Kidney capillary endothelial cell (primary cell): Measurements from ENCODE around the gene GARS1.
"Not testable (repeated sequence)": the region's sequence is repeated elsewhere in the genome, so short reads cannot be mapped to it uniquely, and the experiment has no call there.

Experiments
- DNase-seq: peaks from one replicate; pipeline ENCODE4 v3.0.0-alpha.2; 2018; ENCODE audit warnings: low spot score

The GARS1 gene

DNA sequence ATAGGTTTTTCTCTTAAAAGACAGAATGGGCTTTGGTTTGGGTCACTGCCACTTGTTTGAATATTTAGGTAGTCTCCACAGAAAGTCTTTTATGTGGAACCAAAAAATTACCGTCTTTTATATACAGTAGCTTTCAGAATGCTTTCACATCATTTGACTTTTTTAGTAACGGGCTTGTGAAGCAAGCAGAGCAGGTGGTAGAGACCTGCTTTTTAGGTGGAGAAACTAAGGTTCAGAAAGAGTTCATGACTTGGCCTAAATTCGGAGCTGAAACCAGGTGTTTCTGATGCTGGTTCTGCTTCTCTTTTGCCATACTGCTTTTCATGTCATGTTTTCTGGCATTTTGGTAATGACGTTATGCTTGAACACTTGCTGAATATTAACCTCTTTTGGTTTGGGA, 36.3 kb downstream of the GARS1 start:
- DNase-seq: no peak

DNA sequence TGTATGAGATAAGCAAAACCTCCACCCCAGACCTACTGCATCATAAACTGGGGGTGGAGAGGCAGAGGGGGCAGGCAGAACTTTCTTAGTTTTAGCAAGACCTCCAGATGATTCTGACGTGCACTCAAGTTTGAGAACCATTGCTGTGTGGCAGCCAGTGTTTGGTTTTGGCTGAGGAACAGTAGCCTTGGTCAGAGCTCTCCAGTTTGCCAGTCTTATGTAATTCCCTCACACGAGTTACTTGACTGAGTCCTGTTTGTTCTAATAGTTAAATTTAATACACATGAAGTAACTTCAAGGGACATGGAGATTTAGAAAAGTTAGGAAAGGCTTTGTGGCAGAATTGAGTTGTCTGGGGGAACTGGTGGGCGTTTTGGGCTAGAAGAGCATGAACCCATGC, 38.5 kb downstream of the GARS1 start:
- no peak for DNase-seq

DNA sequence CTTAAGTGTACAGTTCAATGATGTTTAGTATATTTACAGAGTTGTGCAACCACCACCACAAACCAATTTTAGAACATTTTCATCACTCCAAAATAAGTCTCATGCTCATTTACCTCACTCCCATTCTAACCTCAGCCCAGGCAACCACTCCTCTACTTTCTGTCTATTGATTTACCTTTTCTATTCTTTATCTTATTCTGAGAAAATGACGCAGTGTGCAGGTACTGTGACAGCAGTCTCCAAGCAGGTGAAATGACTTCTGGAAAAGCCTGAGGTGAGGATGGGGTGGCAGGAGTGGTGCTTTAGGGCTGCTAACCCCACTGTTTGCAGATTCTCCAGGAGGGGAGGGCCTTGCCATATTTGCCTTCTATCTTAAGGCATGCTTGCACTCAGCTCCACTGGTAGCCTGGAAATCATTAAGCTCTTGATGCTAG, 39.5 kb downstream of the GARS1 start:
- DNase-seq: no peak

GRCh38 chr7:30634634-30635201, 40.0 kb downstream of the GARS1 start:
- no peak for DNase-seq

GRCh38 chr7:30635798-30636197, 41.1 kb downstream of the GARS1 start:
- no peak for DNase-seq

- DNase-seq: not testable (repeated sequence)
These were observed 47.6 kb downstream of the GARS1 start for GRCh38 chr7:30642322-30642721.

DNA sequence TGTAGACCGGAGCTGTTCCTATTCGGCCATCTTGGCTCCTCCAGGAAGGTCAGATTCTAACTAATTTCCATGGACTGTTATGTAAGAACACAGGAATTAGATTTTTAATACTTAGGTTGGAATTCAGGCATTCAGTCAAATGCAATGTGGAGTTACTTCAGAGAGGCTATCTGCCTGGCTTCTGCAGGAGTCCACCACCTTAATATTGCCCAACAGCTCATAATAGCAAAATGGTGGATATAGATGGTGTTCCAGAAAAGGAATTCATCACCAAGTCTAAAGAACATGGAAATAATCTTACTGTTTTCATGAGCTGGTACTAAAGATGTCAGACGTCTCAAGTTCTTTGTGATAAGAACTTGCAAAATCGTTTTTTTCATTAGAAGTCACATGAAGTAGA, 48.1 kb downstream of the GARS1 start:
- DNase-seq: no peak

DNA sequence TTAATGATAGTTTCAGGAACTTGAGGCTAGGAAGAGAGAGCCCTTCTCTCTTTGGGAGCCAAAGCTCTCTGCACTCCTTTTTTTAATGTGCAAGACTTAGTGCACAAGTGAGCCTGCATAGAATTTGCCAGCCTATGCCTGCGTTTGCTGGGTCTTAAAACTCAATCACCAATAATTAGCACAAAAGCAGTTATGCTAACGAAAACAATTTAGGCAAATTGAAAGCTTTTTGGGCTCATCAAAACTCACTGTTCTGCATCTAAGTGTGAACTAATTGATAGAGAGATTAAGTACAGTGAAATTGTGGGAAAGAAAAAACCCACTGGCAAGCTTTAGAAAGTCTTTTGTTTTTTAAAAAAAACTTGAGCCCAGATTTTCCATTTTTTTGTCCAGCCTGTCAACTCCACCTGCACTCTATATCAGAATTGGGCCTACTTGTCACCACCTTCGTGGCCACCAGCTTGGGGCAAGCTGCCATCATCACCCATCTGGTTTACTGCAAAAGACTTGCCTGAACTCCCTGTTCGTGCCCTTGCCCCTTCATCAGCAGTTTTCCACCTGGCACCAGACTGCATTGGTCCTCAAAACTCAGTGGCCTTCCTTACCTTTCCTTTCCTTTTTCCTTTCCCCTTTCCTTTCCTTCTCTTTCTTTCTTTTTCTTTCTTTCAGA, 49.7 kb downstream of the GARS1 start:
- no peak for DNase-seq

- no peak for DNase-seq
These were observed 51.0 kb downstream of the GARS1 start for GRCh38 chr7:30645661-30646060.

DNA sequence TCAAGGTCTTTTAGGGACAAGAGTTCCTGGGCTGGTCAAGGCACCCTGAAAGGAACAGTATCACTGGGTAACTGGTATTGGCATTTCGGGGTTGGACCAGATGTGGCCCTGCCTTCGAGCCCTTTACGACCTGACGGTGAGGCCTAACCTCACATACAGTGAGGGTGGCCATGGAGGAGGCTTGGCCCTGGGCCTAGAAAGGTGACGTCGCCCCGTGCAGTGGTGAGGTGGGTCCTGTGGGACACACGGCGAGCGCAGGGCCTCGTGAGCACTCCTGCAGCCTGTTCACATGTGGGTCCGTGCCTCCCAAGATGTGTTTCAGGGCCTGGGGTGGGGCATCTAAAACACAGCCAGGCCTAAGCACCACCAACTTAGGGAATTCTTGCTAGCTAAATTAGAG, 51.5 kb downstream of the GARS1 start:
- no peak for DNase-seq

GRCh38 chr7:30647589-30648364, 53.1 kb downstream of the GARS1 start:
- DNase-seq: no peak

DNA sequence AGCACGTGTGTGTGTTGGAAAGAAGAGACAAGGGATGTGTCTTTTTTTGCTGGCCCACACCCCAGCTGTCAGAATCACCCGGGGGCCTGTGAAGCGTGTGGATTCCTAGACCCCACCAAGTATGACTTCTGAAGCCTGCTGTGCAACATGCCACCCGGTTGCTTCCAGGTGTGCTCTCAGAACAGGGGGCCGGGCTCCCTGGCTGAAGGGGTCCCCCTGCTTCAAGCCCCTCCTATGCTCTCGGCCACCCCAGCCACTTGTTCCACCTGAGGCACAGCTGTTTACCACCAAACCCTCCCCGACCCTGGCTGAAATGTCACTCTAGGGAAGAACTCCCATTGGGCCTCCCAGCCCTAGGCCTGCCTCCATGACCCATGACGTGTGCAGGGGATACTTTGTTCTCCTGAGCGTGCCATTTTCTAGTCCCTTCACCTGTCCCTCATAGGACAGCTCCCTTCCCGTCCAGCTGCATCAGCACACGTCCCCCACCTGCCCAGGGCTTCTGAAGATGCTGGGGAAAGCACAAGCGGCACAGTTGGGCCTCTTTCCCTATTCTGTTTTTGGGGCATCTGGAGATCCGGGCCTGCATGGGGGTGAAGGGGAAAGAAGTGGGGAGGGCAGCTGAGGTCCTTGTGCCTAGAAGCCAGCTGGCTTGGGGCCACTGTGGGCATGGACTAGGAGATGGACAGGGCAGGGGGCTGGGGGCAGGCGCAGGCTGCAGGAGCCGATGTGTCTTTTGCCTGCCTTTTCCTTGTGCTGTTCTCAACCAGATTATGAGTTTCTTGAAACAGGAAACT, 54.3 kb downstream of the GARS1 start:
- no peak for DNase-seq

DNA sequence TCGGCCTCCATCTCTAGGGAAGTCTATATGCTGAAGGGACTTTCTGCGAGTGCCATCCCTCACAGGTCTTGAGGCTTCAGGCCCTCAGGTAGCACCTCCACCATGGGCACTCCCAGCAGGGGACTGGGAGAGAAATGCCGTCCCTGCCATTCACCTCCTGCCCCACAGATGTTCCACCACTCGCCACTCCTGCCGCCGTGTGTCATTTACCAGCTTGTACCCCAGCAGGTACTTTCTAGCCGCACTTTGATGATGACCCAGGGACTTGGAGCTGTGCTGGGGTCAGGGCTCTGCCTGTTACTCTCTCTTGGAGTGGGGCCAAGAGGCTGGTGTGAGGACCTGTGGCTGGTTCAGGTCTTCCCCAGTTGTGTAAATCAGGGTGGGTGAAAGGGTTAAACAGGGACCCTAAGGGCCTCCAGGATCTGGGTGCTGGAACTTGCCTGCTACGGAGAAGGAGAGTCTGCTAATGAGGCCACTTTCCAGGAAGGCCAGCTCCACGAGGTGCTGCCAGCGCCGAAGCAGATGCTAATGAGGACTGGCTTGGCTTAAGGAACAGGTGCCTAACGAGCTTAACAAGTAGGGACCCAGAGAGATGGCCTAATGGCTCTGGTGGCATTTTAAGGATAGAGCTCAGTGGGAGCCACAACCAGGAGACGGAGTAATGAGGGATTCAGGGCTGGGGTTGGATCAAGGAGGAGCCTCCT, 55.2 kb downstream of the GARS1 start:
- no peak for DNase-seq

DNA sequence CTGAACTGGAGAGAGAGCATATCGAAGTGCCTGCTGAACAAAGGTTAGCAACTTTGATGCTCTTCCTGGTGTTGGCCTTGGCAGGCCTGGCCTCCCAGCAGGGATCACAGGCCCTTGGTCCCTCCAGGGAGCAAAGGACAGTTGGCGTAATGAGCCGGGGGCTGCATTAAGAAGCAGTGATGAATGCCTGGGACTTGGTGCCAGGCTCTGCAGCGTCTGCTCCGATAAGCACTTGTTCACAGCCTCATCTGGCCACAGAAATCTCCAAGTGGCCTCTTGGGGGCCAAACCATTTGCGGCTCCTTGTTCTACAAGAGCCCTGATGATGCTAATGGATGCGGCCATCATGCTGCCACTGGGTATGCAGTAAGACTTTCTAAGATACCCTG, 55.7 kb downstream of the GARS1 start:
- DNase-seq: no peak

GRCh38 chr7:30652132-30652531, 57.5 kb downstream of the GARS1 start:
- no peak for DNase-seq

DNA sequence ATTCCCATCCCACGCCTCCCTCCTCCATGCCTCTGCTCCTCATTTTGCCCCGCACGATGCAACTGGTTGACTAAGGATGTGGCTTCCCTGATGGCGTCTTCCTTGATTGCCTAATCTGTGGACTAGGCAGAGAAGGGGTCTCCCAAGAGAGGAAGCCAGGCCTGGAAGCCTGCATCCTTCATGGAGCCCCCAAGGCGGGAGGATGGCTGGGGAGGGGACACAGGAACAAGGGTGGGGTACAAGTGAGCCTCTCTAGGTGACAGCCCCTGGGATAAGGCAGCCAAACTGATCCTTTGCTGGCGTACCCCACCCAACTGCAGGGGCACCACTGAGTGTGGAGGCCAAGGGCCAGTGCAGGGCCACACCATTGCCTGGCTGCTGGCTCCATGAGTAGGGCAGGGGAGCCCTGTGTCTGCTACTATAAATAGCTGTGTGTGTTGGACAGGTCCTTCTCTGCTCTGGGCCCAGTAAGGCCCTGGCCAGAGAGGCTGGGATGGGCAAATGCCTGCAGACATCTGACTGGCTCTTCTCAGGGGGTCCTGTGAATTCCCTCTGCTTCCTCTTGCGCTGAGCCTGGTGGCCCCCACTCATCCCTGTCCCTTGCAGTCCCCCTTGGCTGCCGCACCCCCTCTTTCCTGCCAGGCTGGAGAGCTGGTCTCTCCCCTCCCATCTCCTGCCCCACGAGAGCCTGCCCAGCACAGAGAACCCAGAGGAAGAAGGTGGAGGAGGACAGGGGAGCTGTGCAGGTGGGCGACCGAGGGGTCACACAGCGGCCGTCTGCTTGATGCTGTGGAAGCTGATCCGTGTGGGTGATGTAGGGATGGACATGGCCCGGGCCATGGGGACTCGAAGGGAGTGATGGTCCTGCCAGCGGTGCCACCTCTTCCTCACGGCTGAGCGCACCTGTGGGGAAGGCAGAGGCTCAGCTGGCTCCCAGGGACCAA, 58.3 kb downstream of the GARS1 start:
- no peak for DNase-seq

GRCh38 chr7:30654296-30655090, 59.8 kb downstream of the GARS1 start:
- no peak for DNase-seq

GRCh38 chr7:30655096-30655970, 60.7 kb downstream of the GARS1 start:
- DNase-seq: no peak
